H1 (cell line): ENCODE data around the gene ARHGEF12. TPM values are rescaled to one million over a fixed set of nuclear protein-coding genes. Genes with fewer than 3 reads are reported as not detected.

Experiments
- CTCF ChIA-PET: fragments of 300-600 bp; sonication (Branson Sonifier 250); formaldehyde crosslinking; loops from one replicate; lab custom pipeline; 2021; ENCODE audit not compliant: partially characterized antibody; lab: Charles Lee
- POLR2A ChIA-PET: fragments of 300-600 bp; sonication (Branson Sonifier 250); formaldehyde crosslinking; loops from one replicate; lab custom pipeline; 2021; ENCODE audit warnings: inconsistent platforms; ENCODE audit not compliant: partially characterized antibody; lab: Charles Lee
- DNase-seq, 2 experiments: peaks; one replicate each; pipeline versions ENCODE4 v3.0.0 to v3.0.0-alpha.2; 2010 to 2022; ENCODE audit warnings: low spot score in 2 of 2, low read depth in 1 of 2, mixed read lengths in 1 of 2
- FAIRE-seq: peaks from 2 replicates; lab custom pipeline; 2011; peaks lifted over from hg19 to GRCh38; lab: Jason Lieb, UNC
- H2AFZ ChIP-seq: 2 replicates; pipeline ENCODE4 v1.8.1; 2012; ENCODE audit warnings: low read length, inconsistent platforms
- H2AK5ac ChIP-seq: 2 replicates; pipeline ENCODE4 v1.6.1; 2013; ENCODE audit warnings: low read depth, low read length
- H2BK120ac ChIP-seq: replicated peaks from 2 replicates; pipeline ENCODE3; 2013; ENCODE audit warnings: low read depth, low read length, inconsistent platforms
- H2BK12ac ChIP-seq: 2 replicates; pipeline ENCODE4 v1.6.1; 2013; ENCODE audit warnings: low read depth, low read length
- H2BK15ac ChIP-seq: 2 replicates; pipeline ENCODE4 v1.6.1; 2013; ENCODE audit warnings: low read length
- H2BK20ac ChIP-seq: 2 replicates; pipeline ENCODE4 v1.6.1; 2013; ENCODE audit warnings: low read length
- H2BK5ac ChIP-seq: 2 replicates; pipeline ENCODE4 v1.6.1; 2013; ENCODE audit warnings: low read depth, low read length
- H3K14ac ChIP-seq: 2 replicates; pipeline ENCODE4 v1.6.1; 2013; ENCODE audit warnings: inconsistent platforms; ENCODE audit not compliant: insufficient read length
- H3K18ac ChIP-seq: 2 replicates; pipeline ENCODE4 v1.6.1; 2013; ENCODE audit warnings: low read length; ENCODE audit errors: extremely low read depth
- H3K23ac ChIP-seq: 2 replicates; pipeline ENCODE4 v1.6.1; 2013; ENCODE audit warnings: inconsistent platforms; ENCODE audit not compliant: insufficient read length
- H3K23me2 ChIP-seq: 2 replicates; pipeline ENCODE4 v1.6.1; 2013; ENCODE audit warnings: low read depth, low read length
- H3K27ac ChIP-seq: 2 replicates; pipeline ENCODE4 v1.6.1; 2011; ENCODE audit warnings: low read depth, low read length, inconsistent platforms
- H3K27me3 ChIP-seq, 4 experiments: replicated peaks in 1 of 4; 1 replicate in 1 of 4; 2 replicates in 3 of 4; pipeline versions ENCODE4 v1.6.1 to v1.8.1; 2011 to 2013; ENCODE audit warnings: low read length in 3 of 4, mild to moderate bottlenecking in 3 of 4, inconsistent platforms in 2 of 4, mixed read lengths in 2 of 4, moderate library complexity in 1 of 4; ENCODE audit not compliant: control insufficient read depth in 3 of 4, insufficient read depth in 3 of 4; ENCODE audit errors: extremely low read depth in 1 of 4
- H3K36me3 ChIP-seq, 4 experiments: 2 replicates each; pipeline versions ENCODE4 v1.6.1 to v1.8.1; 2011 to 2013; ENCODE audit warnings: mild to moderate bottlenecking in 4 of 4, low read length in 3 of 4, moderate library complexity in 2 of 4, control low read depth in 1 of 4, inconsistent platforms in 1 of 4; ENCODE audit not compliant: insufficient read depth in 4 of 4, control insufficient read depth in 2 of 4
- H3K4ac ChIP-seq: replicated peaks from 2 replicates; pipeline ENCODE3; 2013; ENCODE audit warnings: low read length, low read depth, mixed read lengths, inconsistent platforms; ENCODE audit not compliant: insufficient read length
- H3K4me1 ChIP-seq, 4 experiments: replicated peaks in 1 of 4; 1 replicate in 1 of 4; 2 replicates in 3 of 4; pipeline versions ENCODE4 v1.6.1 to v1.8.1; 2011 to 2013; ENCODE audit warnings: low read length in 3 of 4, inconsistent platforms in 2 of 4, mixed read lengths in 1 of 4; ENCODE audit not compliant: insufficient read depth in 4 of 4, control insufficient read depth in 3 of 4
- H3K4me2 ChIP-seq, 2 experiments: 2 replicates each; pipeline versions ENCODE4 v1.6.1 to v1.8.1; 2011 to 2013; ENCODE audit warnings: low read depth in 2 of 2, low read length in 2 of 2, control low read depth in 1 of 2, inconsistent platforms in 1 of 2, mild to moderate bottlenecking in 1 of 2; ENCODE audit not compliant: insufficient read depth in 1 of 2
- H3K4me3 ChIP-seq, 4 experiments: fragments of 200-600, 300-600 bp in 1 of 4; sonication (generic), shearing (Covaris generic), sonication (Bioruptor Twin) in 1 of 4; 2 replicates each; pipeline versions ENCODE4 v1.5.1 to v1.8.1; 2011 to 2016; ENCODE audit warnings: low read length in 4 of 4, low read depth in 3 of 4, control low read depth in 2 of 4, inconsistent platforms in 2 of 4, mild to moderate bottlenecking in 2 of 4, mixed read lengths in 1 of 4, moderate library complexity in 1 of 4; ENCODE audit not compliant: insufficient read depth in 2 of 4; ENCODE audit errors: extremely low read depth in 1 of 4
- H3K56ac ChIP-seq: replicated peaks from 2 replicates; pipeline ENCODE3; 2013; ENCODE audit warnings: low read depth, mild to moderate bottlenecking, mixed read lengths, low read length, inconsistent platforms; ENCODE audit not compliant: insufficient read length
- H3K79me1 ChIP-seq: 2 replicates; pipeline ENCODE4 v1.6.1; 2013; ENCODE audit warnings: low read depth, low read length, control low read depth
- H3K79me2 ChIP-seq, 2 experiments: 2 replicates each; pipeline versions ENCODE4 v1.6.1 to v1.8.1; 2012 to 2013; ENCODE audit warnings: low read length in 2 of 2, mild to moderate bottlenecking in 2 of 2, inconsistent platforms in 1 of 2; ENCODE audit not compliant: insufficient read depth in 2 of 2, control insufficient read depth in 1 of 2
- H3K9ac ChIP-seq, 4 experiments: replicated peaks in 1 of 4; 1 replicate in 1 of 4; 2 replicates in 3 of 4; pipeline versions ENCODE4 v1.6.1 to v1.8.1; 2011 to 2013; ENCODE audit warnings: low read depth in 3 of 4, low read length in 3 of 4, control low read depth in 2 of 4, mild to moderate bottlenecking in 2 of 4, moderate library complexity in 2 of 4, inconsistent platforms in 1 of 4; ENCODE audit errors: extremely low read depth in 1 of 4
- H3K9me3 ChIP-seq, 2 experiments: 2 replicates each; pipeline versions ENCODE4 v1.6.1 to v1.8.1; 2012 to 2013; ENCODE audit warnings: mild to moderate bottlenecking in 2 of 2, moderate library complexity in 2 of 2, control low read depth in 1 of 2, inconsistent platforms in 1 of 2, low read depth in 1 of 2, low read length in 1 of 2, mixed read lengths in 1 of 2; ENCODE audit not compliant: insufficient read depth in 2 of 2
- H4K20me1 ChIP-seq, 2 experiments: replicated peaks in 1 of 2; 2 replicates each; pipeline versions ENCODE3 to v1.8.1; 2011 to 2013; ENCODE audit warnings: inconsistent platforms in 2 of 2, low read length in 2 of 2, mild to moderate bottlenecking in 1 of 2; ENCODE audit not compliant: insufficient read depth in 2 of 2, control insufficient read depth in 1 of 2
- H4K5ac ChIP-seq: 2 replicates; pipeline ENCODE4 v1.6.1; 2013; ENCODE audit warnings: low read length, low read depth, mixed read lengths, inconsistent platforms; ENCODE audit not compliant: insufficient read length
- H4K8ac ChIP-seq: 2 replicates; pipeline ENCODE4 v1.8.0; 2013; ENCODE audit warnings: mild to moderate bottlenecking, moderate library complexity, low read length, inconsistent platforms; ENCODE audit not compliant: insufficient read depth; ENCODE audit errors: extremely low read depth
- H4K91ac ChIP-seq: replicated peaks from 2 replicates; pipeline ENCODE3; 2013; ENCODE audit warnings: low read length, mixed read lengths, inconsistent platforms; ENCODE audit not compliant: insufficient read length
- BCL11A ChIP-seq, 2 experiments: IDR thresholded peaks; one replicate each; pipeline ENCODE4 v1.6.1; 2011; ENCODE audit warnings: low read depth in 2 of 2, low read length in 2 of 2, mild to moderate bottlenecking in 2 of 2
- CBX8 ChIP-seq: fragments of 300-800, 300-1000 bp; sonication (generic); IDR thresholded peaks from 2 replicates; pipeline ENCODE4 v1.7.1; 2016; ENCODE audit warnings: low read depth, low read length, borderline replicate concordance
- CHD1 ChIP-seq: IDR thresholded peaks from 2 replicates; pipeline ENCODE4 v1.6.1; 2012; ENCODE audit warnings: low read depth, low read length, improper control_type of control experiment
- EGR1 ChIP-seq: IDR thresholded peaks from 2 replicates; pipeline ENCODE4 v1.6.1; 2011; ENCODE audit warnings: low read depth, low read length, borderline replicate concordance
- EP300 ChIP-seq, 2 experiments: IDR thresholded peaks; 1 replicate in 1 of 2; 2 replicates in 1 of 2; pipeline ENCODE4 v1.6.1; 2011 to 2012; ENCODE audit warnings: low read depth in 2 of 2, low read length in 2 of 2, mild to moderate bottlenecking in 2 of 2, borderline replicate concordance in 1 of 2, inconsistent platforms in 1 of 2, moderate library complexity in 1 of 2
- KDM4A ChIP-seq: IDR thresholded peaks from one replicate; pipeline ENCODE4 v1.7.1; 2012; ENCODE audit warnings: low read depth, mild to moderate bottlenecking, moderate library complexity, low read length, inconsistent platforms; ENCODE audit not compliant: severe bottlenecking
- PHF8 ChIP-seq: fragments of 200-600 bp; sonication (generic); conservative IDR thresholded peaks from 2 replicates; pipeline ENCODE4 v1.7.1; 2012; ENCODE audit warnings: low read depth, mild to moderate bottlenecking, inconsistent platforms, low read length, moderate library complexity
- RBBP5 ChIP-seq: IDR thresholded peaks from 2 replicates; pipeline ENCODE4 v1.7.1; 2012; ENCODE audit warnings: low read depth, mild to moderate bottlenecking, inconsistent platforms, low read length, moderate library complexity, borderline replicate concordance
- SRF ChIP-seq: IDR thresholded peaks from 2 replicates; pipeline ENCODE4 v1.6.1; 2011; ENCODE audit warnings: mild to moderate bottlenecking, low read depth, low read length, moderate library complexity
- TAF7 ChIP-seq: optimal IDR thresholded peaks from 2 replicates; pipeline ENCODE3; 2011; ENCODE audit warnings: low read depth, mild to moderate bottlenecking, inconsistent platforms, low read length, moderate library complexity, borderline replicate concordance
- WGBS, 2 experiments: shearing (Covaris generic) in 1 of 2; methylation state at CpG; one replicate each; pipeline versions ENCODE4 v1.1.6 to v1.1.7; 2013 to 2015; ENCODE audit warnings: low lambda C conversion rate in 2 of 2, mixed read lengths in 2 of 2, inconsistent platforms in 1 of 2, low coverage in 1 of 2, missing lambda C conversion rate in 1 of 2; ENCODE audit not compliant: insufficient replicate concordance in 2 of 2, insufficient coverage in 1 of 2, insufficient read length in 1 of 2; ENCODE audit errors: extremely low coverage in 1 of 2, missing lambda C conversion rate in 1 of 2; 5-methylcytosine and 5-hydroxymethylcytosine counted together
- polyA plus RNA-seq, 7 experiments: library from polyadenylated mRNA; depleted of rRNA in 3 of 7; stranded (reverse) in 5 of 7; unstranded in 2 of 7; fragments of >200 nt in 5 of 7; fragments of 200-250 nt in 2 of 7; gene quantifications; 1 replicate in 5 of 7; 2 replicates in 1 of 7; 4 replicates in 1 of 7; pipeline versions ENCODE4 v1.2.1 to v1.2.3, GENCODE V29; 2011 to 2013; ENCODE audit warnings: missing spikeins in 2 of 7, mixed read lengths in 2 of 7
- total RNA-seq: library from RNA; stranded (reverse); fragmentation: NEBNext Ultra II Directional; extraction: Animal tissue kit (Norgen Biotek cat#: 25700); gene quantifications from 2 replicates; pipeline ENCODE4 v1.2.1, GENCODE V29; 2021
- TF ChIP-seq, protein P1 (sequence below): IDR thresholded peaks from 2 replicates; pipeline ENCODE4 v1.6.1; 2012; ENCODE audit warnings: inconsistent platforms
- TF ChIP-seq, protein P2 (sequence below): IDR thresholded peaks from 2 replicates; pipeline ENCODE4 v1.6.1; 2012; ENCODE audit warnings: low read length, inconsistent platforms

Gene ARHGEF12
- total and polyA plus RNA-seq, 2 of the 8 experiments (the other 6 are each of a cell fraction or from before 2014, with no cell fraction given) = 5.1 to 33.7 TPM

DNA sequence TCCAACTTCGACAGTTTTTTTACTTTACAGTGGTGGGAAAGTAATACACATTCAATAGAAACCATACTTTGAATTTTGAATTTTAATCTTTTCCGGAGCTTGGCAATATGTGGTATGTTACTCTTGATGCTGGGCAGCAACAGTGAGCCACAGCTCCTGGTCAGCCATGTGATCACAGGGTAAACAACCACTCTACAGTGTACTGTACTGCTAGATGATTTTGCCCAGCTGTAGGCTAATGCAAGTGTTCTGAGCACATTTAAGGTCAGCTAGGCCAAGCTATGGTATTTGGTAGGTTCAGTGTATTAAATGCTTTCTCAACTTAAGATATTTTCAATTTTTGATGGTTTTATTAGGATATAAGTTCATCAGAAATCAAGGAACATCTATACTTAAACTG lies 126.6 kb downstream of the ARHGEF12 start:
- peaks cover 6 to 48% (median 21%) of the 10 kb centered on the region in 4 experiments for H3K36me3 ChIP-seq
- FAIRE-seq (no peak), DNase-seq (no peak)
- no peaks in the 10 kb centered on the region for H3K9me3 ChIP-seq
- H2BK120ac ChIP-seq = no peak overlapping the region
- no peak overlapping the region for H3K14ac ChIP-seq
- no peak overlapping the region for H4K8ac ChIP-seq
- H3K9ac ChIP-seq = no peak overlapping the region
- no peak overlapping the region for H3K18ac ChIP-seq
- H4K5ac ChIP-seq = no peak overlapping the region
- no peak overlapping the region for H3K23ac ChIP-seq
- H3K79me1 ChIP-seq = no peaks in the 10 kb centered on the region
- WGBS, 2 experiments = 90% methylated on average over 2 of the region's 2 CpGs; no CpG with 5 or more reads in 1 of the 2 experiments
- peaks cover 0 to 2% of the 10 kb centered on the region in 2 experiments for H4K20me1 ChIP-seq
- ChIA-PET POLR2A (no interaction called here), CTCF (no interaction called here)
- no peak overlapping the region for H2BK5ac ChIP-seq
- H3K56ac ChIP-seq = no peak overlapping the region
- H3K4me3 ChIP-seq = no peak overlapping the region
- H3K23me2 ChIP-seq = no peaks in the 10 kb centered on the region
- no peak overlapping the region for H2AFZ ChIP-seq
- H3K79me2 ChIP-seq = no peaks in the 10 kb centered on the region
- H3K4me1 ChIP-seq = no peaks in the 10 kb centered on the region
- H3K4ac ChIP-seq = no peak overlapping the region
- no peaks in the 10 kb centered on the region for H3K27me3 ChIP-seq
- H3K27ac ChIP-seq = no peak overlapping the region
- no peak overlapping the region for H2BK20ac ChIP-seq
- no peak overlapping the region for H4K91ac ChIP-seq
- H2BK12ac ChIP-seq = no peak overlapping the region
- no peak overlapping the region for H2AK5ac ChIP-seq
- H2BK15ac ChIP-seq = no peak overlapping the region
- H3K4me2 ChIP-seq = no peak overlapping the region
- TF ChIP-seq EGR1 = no peak
- no peak for TF ChIP-seq CBX8
- no peak for TF ChIP-seq PHF8
- no peak for TF ChIP-seq CHD1
- TF ChIP-seq RBBP5 = no peak
- TF ChIP-seq EP300 (IDR thresholded peaks at IDR 0.05; ENCODE audit: borderline replicate concordance in 1 of 2, low read depth in 2 of 2, low read length in 2 of 2) = no peak
- no peak for TF ChIP-seq BCL11A (IDR thresholded peaks at IDR 0.05; ENCODE audit: low read depth in 2 of 2, low read length in 2 of 2)
- no peak for TF ChIP-seq SRF
- TF ChIP-seq, protein P1, sequence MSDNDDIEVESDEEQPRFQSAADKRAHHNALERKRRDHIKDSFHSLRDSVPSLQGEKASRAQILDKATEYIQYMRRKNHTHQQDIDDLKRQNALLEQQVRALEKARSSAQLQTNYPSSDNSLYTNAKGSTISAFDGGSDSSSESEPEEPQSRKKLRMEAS = no peak
- TF ChIP-seq, protein P2, sequence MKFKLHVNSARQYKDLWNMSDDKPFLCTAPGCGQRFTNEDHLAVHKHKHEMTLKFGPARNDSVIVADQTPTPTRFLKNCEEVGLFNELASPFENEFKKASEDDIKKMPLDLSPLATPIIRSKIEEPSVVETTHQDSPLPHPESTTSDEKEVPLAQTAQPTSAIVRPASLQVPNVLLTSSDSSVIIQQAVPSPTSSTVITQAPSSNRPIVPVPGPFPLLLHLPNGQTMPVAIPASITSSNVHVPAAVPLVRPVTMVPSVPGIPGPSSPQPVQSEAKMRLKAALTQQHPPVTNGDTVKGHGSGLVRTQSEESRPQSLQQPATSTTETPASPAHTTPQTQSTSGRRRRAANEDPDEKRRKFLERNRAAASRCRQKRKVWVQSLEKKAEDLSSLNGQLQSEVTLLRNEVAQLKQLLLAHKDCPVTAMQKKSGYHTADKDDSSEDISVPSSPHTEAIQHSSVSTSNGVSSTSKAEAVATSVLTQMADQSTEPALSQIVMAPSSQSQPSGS = no peak
- no peak for TF ChIP-seq TAF7
- TF ChIP-seq KDM4A = no peak
